AG10803 (cell line): ENCODE measurements around the gene PA2G4.
A peak's percentile ranks its signal among the peaks of the same experiment; 100 is the strongest.
"Not testable (repeated sequence)": the region's sequence is repeated elsewhere in the genome, so short reads cannot be mapped to it uniquely, and the experiment has no call there.

Experiments
- DNase-seq: peaks from one replicate; pipeline ENCODE4 v3.0.0; 2010; ENCODE audit warnings: low read depth
- H3K4me3 ChIP-seq: 2 replicates; pipeline ENCODE4 v1.5.1; 2011; ENCODE audit warnings: mild to moderate bottlenecking, low read length, control low read depth
- CTCF ChIP-seq: conservative IDR thresholded peaks from 2 replicates; pipeline ENCODE4 v1.5.1; 2011; ENCODE audit warnings: mild to moderate bottlenecking, low read length, control low read depth, inconsistent platforms

Gene PA2G4

GRCh38 chr12:56104109-56104814, at the start of gene PA2G4:
Gene PA2G4 (plus strand): TSS chr12:56104559. CDS start chr12:56104738, 179 bp downstream.
- peak within 1 kb of the TSS; percentile 90 for H3K4me3 ChIP-seq
- no peak for TF ChIP-seq CTCF
- DNase-seq = peak; percentile 98

DNA sequence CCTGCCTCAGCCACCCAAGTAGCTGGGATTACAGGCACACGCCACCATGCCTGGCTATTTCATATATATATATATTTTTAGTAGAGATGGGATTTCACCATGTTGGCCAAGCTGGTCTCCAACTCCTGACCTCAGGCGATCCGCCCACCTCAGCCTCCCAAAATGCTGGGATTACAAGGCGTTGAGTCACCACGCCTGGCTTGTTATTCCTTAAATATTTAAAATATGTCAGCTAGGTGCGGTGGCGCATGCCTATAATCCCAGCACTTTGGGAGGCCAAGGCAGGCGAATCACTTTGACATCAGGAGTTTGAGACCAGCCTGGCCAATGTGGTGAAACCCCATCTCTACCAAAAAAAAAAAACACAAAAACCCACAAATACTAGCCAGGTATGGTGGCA, 44.4 kb upstream of the PA2G4 start:
- peak; percentile 42 for DNase-seq
- H3K4me3 ChIP-seq = not testable (repeated sequence)

DNA sequence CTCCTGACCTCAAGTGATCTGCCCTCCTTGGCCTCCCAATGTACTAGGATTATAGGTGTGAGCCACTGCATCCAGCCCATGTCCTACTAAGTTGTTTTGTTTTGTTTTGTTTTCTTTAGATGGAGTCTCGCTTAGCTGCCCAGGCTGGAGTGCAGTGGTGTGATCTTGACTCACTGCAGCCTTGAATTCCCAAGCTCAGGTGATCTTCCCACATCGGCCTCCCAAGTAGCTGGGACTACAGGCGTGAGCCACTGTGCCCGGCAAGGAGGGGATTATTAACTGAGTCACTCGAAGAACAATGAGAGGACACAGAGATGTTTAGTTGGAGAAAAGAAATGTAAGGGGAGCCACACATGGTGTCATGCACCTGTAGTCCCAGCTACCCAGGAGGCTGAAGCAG, 42.4 kb upstream of the PA2G4 start:
- DNase-seq = no peak
- TF ChIP-seq CTCF = no peak
- H3K4me3 ChIP-seq = no peak overlapping the region

DNA sequence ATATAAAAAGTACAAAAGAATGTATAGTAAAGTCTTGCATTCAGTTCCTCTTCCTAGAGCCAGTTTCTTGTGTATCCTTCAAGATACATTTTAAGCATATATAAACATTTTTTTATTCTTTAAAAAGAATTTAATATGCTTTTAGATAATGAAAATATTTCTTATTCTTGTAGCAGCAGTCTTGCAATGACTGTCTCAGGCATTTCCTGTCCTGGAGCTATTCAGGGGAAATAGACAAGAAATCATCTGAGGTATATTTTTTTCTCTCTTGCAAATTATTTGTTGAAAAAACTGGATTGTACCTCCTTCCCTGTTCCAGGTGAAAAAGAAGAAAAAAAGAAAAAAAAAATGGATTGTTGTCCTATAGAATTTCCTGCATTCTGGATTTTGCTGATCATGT, 41.4 kb upstream of the PA2G4 start:
- H3K4me3 ChIP-seq = no peak overlapping the region
- no peak for TF ChIP-seq CTCF
- DNase-seq = peak; percentile 15

GRCh38 chr12:56071648-56072047, 32.7 kb upstream of the PA2G4 start:
- no peak for TF ChIP-seq CTCF

DNA sequence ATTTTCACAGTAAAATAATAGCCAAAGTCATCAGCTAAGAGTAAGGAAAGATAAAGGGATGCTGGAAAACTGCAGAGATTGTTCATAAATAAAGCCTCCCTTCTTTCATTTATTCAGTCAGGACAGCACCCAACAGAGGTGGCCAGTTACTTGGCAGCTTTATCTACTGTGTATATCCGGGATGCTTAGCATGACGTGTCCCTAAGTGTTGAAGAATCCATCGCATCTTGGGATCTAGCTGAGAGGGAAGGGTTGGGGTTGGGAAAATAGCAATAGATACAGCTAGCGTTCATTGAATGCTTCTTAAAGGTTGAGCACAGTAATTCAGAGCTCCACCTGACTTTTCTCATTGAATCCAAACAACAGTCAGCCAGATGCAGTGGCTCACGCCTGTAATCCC, 30.0 kb upstream of the PA2G4 start:
- H3K4me3 ChIP-seq = no peak overlapping the region
- TF ChIP-seq CTCF = no peak
- DNase-seq = no peak

More at GRCh38 chr12:56071648-56072047, 32.7 kb upstream of the PA2G4 start:
- no peak overlapping the region for H3K4me3 ChIP-seq
- peak; percentile 75 for DNase-seq

DNA sequence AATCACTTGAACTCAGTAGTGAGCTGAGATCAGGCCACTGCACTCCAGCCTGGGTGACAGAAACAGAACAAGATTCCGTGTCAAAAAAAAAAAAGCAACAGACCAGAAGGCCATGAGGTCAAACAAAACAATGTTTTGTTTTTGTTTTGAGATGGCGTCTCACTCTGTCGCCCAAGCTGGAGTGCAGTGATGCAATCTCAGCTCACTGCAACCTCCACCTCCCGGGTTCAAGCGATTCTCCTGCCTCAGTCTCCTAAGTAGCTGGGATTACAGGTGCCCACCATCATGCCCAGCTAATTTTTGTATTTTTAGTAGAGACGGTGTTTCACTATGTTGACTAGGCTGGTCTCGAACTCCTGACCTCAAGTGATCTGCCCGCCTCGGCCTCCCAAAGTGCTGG, 26.4 kb upstream of the PA2G4 start:
- not testable (repeated sequence) for H3K4me3 ChIP-seq, DNase-seq

DNA sequence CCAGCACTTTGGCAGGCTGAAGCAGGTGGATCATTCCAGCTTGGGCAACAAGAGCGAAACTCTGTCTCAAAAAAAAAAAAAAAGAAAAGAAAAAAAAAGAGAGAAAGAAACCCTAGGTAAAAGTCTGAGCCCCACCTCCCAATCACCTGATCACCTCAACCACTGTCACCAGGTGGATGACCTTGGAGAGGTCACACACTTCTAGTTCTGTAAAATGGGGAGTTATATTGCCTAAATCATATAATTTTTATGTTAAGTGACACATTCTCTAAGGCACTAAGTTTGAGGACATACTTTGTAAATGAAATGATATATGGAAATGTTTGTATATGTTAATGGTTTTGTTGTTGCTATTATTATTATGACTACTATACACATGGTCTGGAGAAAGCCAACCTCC, 25.9 kb upstream of the PA2G4 start:
- 0 out of 2 replicates have a peak overlapping the region, but pooled peaks have one; percentile 15 for H3K4me3 ChIP-seq
- no peak for DNase-seq
- TF ChIP-seq CTCF = no peak
